ENCODE measurements around the gene LPAR5. TPM values are rescaled to one million over a fixed set of nuclear protein-coding genes. Genes with fewer than 3 reads are reported as not detected.
"Not testable (repeated sequence)": the region's sequence is repeated elsewhere in the genome, so short reads cannot be mapped to it uniquely, and the experiment has no call there.

LPAR5 gene
- total RNA-seq, 1 experiment from 2014 or later = not detected

GRCh38 chr12:6613776-6614512 is 21.8 kb downstream of the LPAR5 start:
- in situ Hi-C loops (cut with HindIII; ENCODE audit: low pct_unique_long_range_greater_than_20kb, low sequenced_read_pairs) = no loop called here

GRCh38 chr12:6613015-6613775 is 22.6 kb downstream of the LPAR5 start:
- peak; percentile 95 for DNase-seq (ENCODE audit: low read depth)
- in situ Hi-C loops (cut with HindIII; ENCODE audit: low pct_unique_long_range_greater_than_20kb, low sequenced_read_pairs) = no loop called here

More at GRCh38 chr12:6613776-6614512, 21.8 kb downstream of the LPAR5 start:
- peak; percentile 96 for DNase-seq (ENCODE audit: low read depth)

- in situ Hi-C loops (cut with HindIII; ENCODE audit: low pct_unique_long_range_greater_than_20kb, low sequenced_read_pairs) = no loop called here
- DNase-seq (ENCODE audit: low read depth) = no peak
These were observed 23.1 kb downstream of the LPAR5 start for GRCh38 chr12:6612652-6613014.

- no peak for DNase-seq (ENCODE audit: low read depth)
- in situ Hi-C loops (cut with HindIII; ENCODE audit: low pct_unique_long_range_greater_than_20kb, low sequenced_read_pairs) = no loop called here
These were observed 23.5 kb downstream of the LPAR5 start for GRCh38 chr12:6612247-6612646.

GRCh38 chr12:6608592-6609281 is 27.0 kb downstream of the LPAR5 start:
- in situ Hi-C loops (cut with HindIII; ENCODE audit: low pct_unique_long_range_greater_than_20kb, low sequenced_read_pairs) = no loop called here
- DNase-seq (ENCODE audit: low read depth) = no peak

- in situ Hi-C loops (cut with HindIII; ENCODE audit: low pct_unique_long_range_greater_than_20kb, low sequenced_read_pairs) = no loop called here
- DNase-seq (ENCODE audit: low read depth) = peak; percentile 86
These were observed 27.8 kb downstream of the LPAR5 start for GRCh38 chr12:6607751-6608591.

GRCh38 chr12:6606331-6607131 is 29.2 kb downstream of the LPAR5 start:
- DNase-seq (ENCODE audit: low read depth) = no peak
- in situ Hi-C loops (cut with HindIII; ENCODE audit: low pct_unique_long_range_greater_than_20kb, low sequenced_read_pairs) = no loop called here

- in situ Hi-C loops (cut with HindIII; ENCODE audit: low pct_unique_long_range_greater_than_20kb, low sequenced_read_pairs) = no loop called here
- DNase-seq (ENCODE audit: low read depth) = no peak
These were observed 30.1 kb downstream of the LPAR5 start for GRCh38 chr12:6605421-6606330.

GRCh38 chr12:6604259-6605029 is 31.3 kb downstream of the LPAR5 start:
- DNase-seq (ENCODE audit: low read depth) = no peak
- in situ Hi-C loops (cut with HindIII; ENCODE audit: low pct_unique_long_range_greater_than_20kb, low sequenced_read_pairs) = no loop called here

GRCh38 chr12:6603095-6603567 is 32.6 kb downstream of the LPAR5 start:
- DNase-seq (ENCODE audit: low read depth) = no peak

GRCh38 chr12:6602526-6602925 is 33.2 kb downstream of the LPAR5 start:
- DNase-seq (ENCODE audit: low read depth) = no peak
- in situ Hi-C loops (cut with HindIII; ENCODE audit: low pct_unique_long_range_greater_than_20kb, low sequenced_read_pairs) = no loop called here

More at GRCh38 chr12:6603095-6603567, 32.6 kb downstream of the LPAR5 start:
- in situ Hi-C loops (cut with HindIII; ENCODE audit: low pct_unique_long_range_greater_than_20kb, low sequenced_read_pairs) = no loop called here

GRCh38 chr12:6595673-6596072 is 40.1 kb downstream of the LPAR5 start:
- in situ Hi-C loops (cut with HindIII; ENCODE audit: low pct_unique_long_range_greater_than_20kb, low sequenced_read_pairs); DNase-seq (ENCODE audit: low read depth): not testable (repeated sequence)

- in situ Hi-C loops (cut with HindIII; ENCODE audit: low pct_unique_long_range_greater_than_20kb, low sequenced_read_pairs) = no loop called here
- no peak for DNase-seq (ENCODE audit: low read depth)
These were observed 43.7 kb downstream of the LPAR5 start for GRCh38 chr12:6592087-6592486.

GRCh38 chr12:6586569-6586968 is 49.2 kb downstream of the LPAR5 start:
- DNase-seq (ENCODE audit: low read depth); in situ Hi-C loops (cut with HindIII; ENCODE audit: low pct_unique_long_range_greater_than_20kb, low sequenced_read_pairs): not testable (repeated sequence)

- DNase-seq (ENCODE audit: low read depth) = no peak
- in situ Hi-C loops (cut with HindIII; ENCODE audit: low pct_unique_long_range_greater_than_20kb, low sequenced_read_pairs) = no loop called here
These were observed 51.5 kb downstream of the LPAR5 start for GRCh38 chr12:6584293-6584692.

GRCh38 chr12:6582959-6583358 is 52.8 kb downstream of the LPAR5 start:
- no peak for DNase-seq (ENCODE audit: low read depth)
- in situ Hi-C loops (cut with HindIII; ENCODE audit: low pct_unique_long_range_greater_than_20kb, low sequenced_read_pairs) = no loop called here

All from Caki2 (cell line).